GM11168 (cell line): ENCODE measurements around the gene KSR2.

ENCODE experiments used
- in situ Hi-C: fragments of 300-500 bp; cut with MboI; formaldehyde crosslinking; loops from one replicate; pipeline ENCODE4 v1.12.0; 2022; ENCODE audit warnings: low sequenced_read_pairs; ENCODE audit not compliant: unreplicated experiment

Gene KSR2

GRCh38 chr12:117596968-117597367 lies 371.8 kb downstream of the KSR2 start:
- in situ Hi-C loops: loop anchor here (25.0 kb wide), 1 partner anchor 360 kb away; no protein-coding TSS in a partner anchor

- in situ Hi-C loops: loop anchor here (25.0 kb wide), 1 partner anchor 358 kb away; no protein-coding TSS in a partner anchor
These were observed 373.0 kb downstream of the KSR2 start for GRCh38 chr12:117595751-117596150.

DNA sequence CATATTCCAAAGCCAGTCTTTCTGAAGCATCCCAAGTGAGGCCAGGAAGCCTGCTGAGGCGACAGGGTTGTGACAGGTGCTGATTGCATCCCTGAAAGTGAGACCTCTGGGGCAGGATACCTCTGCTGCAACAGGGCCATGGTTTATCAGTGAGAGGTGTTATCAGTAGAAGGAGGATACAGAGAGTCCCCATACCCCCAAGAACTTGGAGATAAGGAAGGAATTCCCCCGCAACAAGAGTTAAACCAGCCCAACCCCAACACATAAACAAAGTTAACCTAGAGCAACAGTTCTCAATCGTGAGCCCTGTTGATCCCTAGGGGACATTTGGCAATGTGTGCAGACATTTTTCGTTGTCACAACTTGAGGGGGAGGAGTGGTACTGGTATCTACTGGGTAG lies 374.3 kb downstream of the KSR2 start:
- in situ Hi-C loops: loop anchor here (25.0 kb wide), 1 partner anchor 357 kb away; no protein-coding TSS in a partner anchor

DNA sequence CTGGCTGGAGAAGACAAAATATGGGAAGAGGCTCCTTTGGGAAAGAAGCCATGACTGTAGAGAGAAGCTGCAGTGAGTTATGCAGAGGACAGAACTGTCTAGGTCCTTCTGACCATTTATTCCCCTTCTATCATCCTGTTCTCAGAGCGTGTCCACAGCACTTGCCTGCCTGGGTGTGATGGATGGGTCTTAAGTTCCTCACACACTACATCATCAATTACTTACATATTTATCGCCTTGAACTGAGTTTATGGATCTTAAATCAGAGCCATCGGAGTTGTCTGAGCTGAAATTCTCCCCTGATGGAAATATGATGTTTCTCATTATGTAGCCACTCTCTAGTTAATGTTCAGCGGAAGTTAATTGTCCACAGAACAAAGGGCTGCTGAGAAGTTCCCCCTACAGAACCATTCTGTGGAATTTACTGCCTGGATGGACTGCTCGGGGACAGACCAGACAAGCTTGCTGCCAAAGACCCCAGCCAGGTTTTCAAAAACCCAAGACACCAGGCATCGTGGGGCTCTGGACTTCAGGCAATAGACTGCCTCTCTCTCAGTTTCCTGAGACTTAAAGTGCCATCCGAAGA lies 374.9 kb downstream of the KSR2 start:
- in situ Hi-C loops: loop anchor here (25.0 kb wide), 1 partner anchor 357 kb away; no protein-coding TSS in a partner anchor

DNA sequence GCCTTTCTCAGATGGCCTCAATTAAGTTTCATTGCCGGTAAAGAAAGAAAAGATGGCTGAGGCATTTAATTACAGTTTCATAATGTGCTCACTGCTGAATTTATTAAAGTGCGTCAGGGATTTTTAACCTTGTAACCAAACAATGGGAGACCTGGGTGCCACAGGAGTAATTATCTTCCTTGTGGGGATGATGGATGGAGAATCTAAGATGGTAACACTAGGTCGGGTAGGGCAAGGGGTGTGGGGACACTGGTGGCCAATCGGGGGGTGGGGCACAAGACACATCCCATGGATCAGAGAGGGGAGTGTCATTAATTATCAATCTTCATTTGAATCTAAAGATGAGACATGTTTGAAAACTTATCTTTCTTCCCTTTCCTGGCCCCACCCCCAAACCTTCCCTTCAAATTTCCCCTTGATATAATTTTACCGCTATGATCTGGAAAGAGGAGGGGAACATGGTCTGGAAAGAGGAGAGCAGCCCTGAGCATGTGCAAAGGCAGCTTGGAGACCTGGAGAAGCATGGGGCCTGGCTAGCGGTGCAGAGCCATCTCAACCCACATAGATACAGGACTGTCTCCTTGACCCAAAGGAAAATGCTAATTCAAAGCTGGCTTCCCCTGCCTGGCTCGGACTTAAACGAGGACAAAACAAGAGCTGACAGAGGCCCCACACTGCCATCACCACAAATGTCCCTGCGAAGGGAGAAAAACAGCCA lies 376.0 kb downstream of the KSR2 start:
- in situ Hi-C loops: loop anchor here (25.0 kb wide), 1 partner anchor 355 kb away; no protein-coding TSS in a partner anchor

DNA sequence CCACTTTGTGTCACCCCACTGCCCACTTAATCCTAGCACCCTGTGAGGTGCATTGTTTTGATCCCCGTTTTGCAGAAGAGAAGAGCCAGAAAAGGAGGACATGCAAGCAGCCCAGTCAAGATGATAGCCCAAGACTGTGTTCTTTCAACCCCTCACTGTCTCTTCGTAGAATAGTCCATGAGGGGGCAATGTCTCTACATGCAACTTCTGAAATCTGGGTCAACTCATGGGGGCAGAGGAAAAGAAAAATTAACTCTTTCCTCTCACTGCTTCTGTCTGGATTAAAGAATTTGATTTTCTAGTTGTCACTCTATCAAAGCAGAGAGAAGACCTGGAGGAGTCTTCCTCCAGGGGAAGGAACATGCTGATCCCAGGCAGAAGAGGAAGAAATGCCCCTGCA lies 377.8 kb downstream of the KSR2 start:
- in situ Hi-C loops: loop anchor here (25.0 kb wide), 1 partner anchor 354 kb away; no protein-coding TSS in a partner anchor

- in situ Hi-C loops: loop anchor here (25.0 kb wide), 1 partner anchor 353 kb away; no protein-coding TSS in a partner anchor
These were observed 378.4 kb downstream of the KSR2 start for GRCh38 chr12:117590386-117590785.

GRCh38 chr12:117589021-117589420 lies 379.8 kb downstream of the KSR2 start:
- in situ Hi-C loops: loop anchor here (10.0 to 25.0 kb wide), 2 partner anchors 224 to 352 kb away; partner anchors contain the start of gene NOS1

- in situ Hi-C loops: loop anchor here (10.0 to 25.0 kb wide), 2 partner anchors 223 to 350 kb away; partner anchors contain the start of gene NOS1
These were observed 381.0 kb downstream of the KSR2 start for GRCh38 chr12:117587631-117588287.

DNA sequence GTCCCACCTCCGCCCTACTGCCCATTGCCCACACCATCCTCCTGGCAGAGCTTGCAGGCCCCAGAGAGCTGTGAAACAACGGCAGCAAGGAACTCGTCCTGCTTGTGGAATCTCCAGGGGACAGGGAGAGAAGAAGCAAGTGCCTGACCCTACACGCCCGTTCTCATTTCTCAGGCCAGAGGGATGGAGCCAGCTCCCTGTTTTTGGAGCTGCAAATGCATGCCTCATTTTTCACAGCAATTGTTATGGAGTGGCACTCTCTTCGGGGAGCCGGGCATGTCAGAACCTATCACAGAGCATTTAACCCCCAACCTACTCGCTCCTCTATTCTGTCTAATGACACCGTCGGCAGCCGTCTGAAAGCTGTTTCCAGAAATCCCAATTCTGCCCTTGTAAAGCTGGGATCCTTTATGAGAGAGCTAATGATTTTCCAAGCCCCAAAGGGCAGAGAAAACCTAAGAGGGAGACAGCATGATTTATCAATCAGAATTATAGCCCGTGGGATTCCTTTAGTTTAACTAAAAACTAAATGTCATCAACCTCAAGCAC lies 385.0 kb downstream of the KSR2 start:
- in situ Hi-C loops: loop anchor here (10.0 to 25.0 kb wide), 2 partner anchors 219 to 346 kb away; partner anchors contain the start of gene NOS1

GRCh38 chr12:117583092-117583491 lies 385.7 kb downstream of the KSR2 start:
- in situ Hi-C loops: loop anchor here (10.0 to 25.0 kb wide), 2 partner anchors 218 to 346 kb away; partner anchors contain the start of gene NOS1

DNA sequence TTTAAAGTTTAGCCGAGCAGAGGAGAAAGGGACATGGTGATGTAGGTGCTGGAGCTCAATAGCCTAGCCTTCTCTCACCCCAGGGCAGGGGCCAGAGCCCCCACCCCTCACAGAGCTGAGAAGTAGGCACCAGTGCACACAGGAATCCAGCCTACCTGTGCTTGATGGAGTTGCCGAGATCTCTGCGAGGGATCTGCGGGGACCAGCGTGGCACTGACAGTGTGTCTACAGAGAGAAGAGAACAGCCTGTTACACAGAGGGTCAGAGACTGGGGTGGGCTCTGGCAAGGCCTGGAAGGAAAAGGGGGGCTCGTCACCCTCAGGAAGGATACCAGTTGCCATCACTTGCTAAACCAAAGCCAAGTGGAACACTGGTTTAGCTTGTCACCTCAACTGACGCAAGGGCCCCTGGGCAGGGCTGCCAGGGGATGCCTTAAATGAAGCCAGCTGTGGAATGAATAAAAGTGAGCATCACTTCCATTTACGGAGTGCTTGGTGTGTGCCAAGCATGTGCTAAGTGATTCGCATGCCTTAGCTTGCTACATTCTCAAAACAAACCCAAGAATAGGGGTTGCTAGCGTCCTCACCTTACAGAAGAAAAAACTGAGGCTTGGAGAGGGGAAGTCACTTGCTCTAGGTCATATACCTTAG lies 386.5 kb downstream of the KSR2 start:
- in situ Hi-C loops: loop anchor here (10.0 to 25.0 kb wide), 2 partner anchors 217 to 345 kb away; partner anchors contain the start of gene NOS1

- in situ Hi-C loops: loop anchor here (10.0 to 25.0 kb wide), 2 partner anchors 216 to 343 kb away; partner anchors contain the start of gene NOS1
These were observed 388.1 kb downstream of the KSR2 start for GRCh38 chr12:117580718-117581062.

DNA sequence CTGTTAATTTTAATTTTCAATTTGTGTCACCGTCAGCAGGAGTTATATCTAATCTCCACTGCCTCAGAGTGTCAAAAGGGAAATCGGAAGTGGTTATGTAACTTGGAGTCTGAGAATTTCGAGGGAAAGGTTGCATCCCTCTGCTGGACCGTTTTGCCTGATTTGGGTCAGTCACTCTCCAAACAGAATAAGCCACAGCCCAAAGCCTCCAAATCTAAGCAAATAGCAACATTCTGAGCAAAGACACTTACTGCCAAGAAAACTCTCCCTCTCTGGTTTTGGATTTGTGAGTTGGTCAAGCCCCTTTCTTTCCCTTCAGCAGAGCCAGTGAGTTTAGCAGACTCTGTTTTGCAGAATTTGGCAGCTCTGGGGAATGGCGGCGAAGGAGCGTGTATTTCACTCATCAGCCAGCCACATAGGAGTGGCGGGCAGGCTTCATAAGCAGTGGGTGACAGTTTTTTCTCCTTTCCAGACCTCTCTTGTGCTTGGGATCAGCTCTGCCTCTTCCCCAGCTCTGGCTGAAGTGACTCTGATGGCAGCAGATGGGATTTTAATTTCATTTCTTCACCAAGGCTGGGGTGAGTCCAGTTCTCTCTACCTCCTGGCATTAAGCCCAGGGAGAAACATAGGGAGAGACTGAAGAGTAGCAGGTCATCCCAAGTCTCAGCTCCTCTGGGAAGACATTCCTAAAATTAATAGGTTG lies 388.6 kb downstream of the KSR2 start:
- in situ Hi-C loops: loop anchor here (10.0 to 25.0 kb wide), 2 partner anchors 215 to 343 kb away; partner anchors contain the start of gene NOS1

DNA sequence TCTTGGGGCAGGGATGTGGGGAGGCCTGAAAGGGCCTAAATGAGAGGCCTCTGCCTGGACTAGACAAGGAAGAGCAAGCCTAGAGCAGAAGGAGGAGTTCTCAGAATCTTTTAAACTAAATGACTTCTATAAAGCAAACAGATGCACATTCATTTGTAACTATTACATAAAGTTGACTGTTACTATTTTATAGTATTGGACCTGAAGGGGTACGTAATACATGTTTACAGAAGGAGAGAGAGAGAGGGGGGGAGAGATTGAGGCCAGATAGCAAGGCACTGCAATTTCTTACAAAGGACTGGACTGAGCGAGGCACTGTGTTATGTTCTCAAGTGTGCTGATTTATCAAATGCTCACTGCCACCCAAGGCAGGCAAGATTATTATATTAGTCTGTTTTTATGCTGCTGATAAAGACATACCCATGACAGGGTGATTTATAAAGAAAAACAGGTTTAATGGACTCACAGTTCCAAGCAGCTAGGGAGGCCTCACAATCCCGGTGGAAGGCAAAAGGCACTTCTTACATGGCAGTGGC lies 391.6 kb downstream of the KSR2 start:
- in situ Hi-C loops: loop anchor here (25.0 kb wide), 1 partner anchor 340 kb away; no protein-coding TSS in a partner anchor

GRCh38 chr12:117576053-117576452 lies 392.7 kb downstream of the KSR2 start:
- in situ Hi-C loops: loop anchor here (25.0 kb wide), 1 partner anchor 339 kb away; no protein-coding TSS in a partner anchor

- in situ Hi-C loops: loop anchor here (25.0 kb wide), 1 partner anchor 337 kb away; no protein-coding TSS in a partner anchor
These were observed 394.1 kb downstream of the KSR2 start for GRCh38 chr12:117574655-117575054.

GRCh38 chr12:117572755-117573154 lies 396.0 kb downstream of the KSR2 start:
- in situ Hi-C loops: no loop called here
